Ovary (tissue), 3 donors: ENCODE measurements around the gene LYPD8.

Experiments
- EP300 ChIP-seq: sonication (generic); formaldehyde crosslinking; IDR thresholded peaks from one replicate; pipeline ENCODE4 v1.6.1; 2017; ENCODE audit warnings: antibody characterized with exemption
- TF ChIP-seq, protein P1 (sequence below), 3 donors: fragments of 450-650 bp in 2 of 3; fragments of 200-600 bp in 1 of 3; IDR thresholded peaks; one replicate each; pipeline versions ENCODE4 v1.5.1 to v1.8.0; 2016 to 2022; ENCODE audit warnings: antibody characterized with exemption in 3 of 3, mild to moderate bottlenecking in 1 of 3
- donor health status: DM: no; HTN: no; CAD: no.

DNA sequence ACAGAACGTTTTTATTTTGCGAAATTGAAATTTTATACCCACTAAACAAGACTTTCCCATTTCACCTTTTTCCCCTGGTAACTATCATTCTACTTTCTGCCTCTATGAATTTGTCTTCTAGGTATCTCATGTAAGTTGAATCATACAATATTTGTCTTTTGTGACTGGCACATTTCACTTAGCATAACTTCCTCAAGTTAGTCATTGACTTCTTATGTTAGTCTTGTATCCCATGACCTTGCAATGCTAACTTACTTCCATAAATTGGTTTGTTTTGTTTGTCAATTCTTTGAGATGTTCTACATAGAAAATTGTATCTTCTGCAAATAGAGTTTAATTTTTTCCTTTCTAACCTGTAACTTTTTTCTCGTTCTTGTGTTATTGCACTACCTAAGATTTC, 43.2 kb upstream of the LYPD8 start:
- TF ChIP-seq, protein P1, sequence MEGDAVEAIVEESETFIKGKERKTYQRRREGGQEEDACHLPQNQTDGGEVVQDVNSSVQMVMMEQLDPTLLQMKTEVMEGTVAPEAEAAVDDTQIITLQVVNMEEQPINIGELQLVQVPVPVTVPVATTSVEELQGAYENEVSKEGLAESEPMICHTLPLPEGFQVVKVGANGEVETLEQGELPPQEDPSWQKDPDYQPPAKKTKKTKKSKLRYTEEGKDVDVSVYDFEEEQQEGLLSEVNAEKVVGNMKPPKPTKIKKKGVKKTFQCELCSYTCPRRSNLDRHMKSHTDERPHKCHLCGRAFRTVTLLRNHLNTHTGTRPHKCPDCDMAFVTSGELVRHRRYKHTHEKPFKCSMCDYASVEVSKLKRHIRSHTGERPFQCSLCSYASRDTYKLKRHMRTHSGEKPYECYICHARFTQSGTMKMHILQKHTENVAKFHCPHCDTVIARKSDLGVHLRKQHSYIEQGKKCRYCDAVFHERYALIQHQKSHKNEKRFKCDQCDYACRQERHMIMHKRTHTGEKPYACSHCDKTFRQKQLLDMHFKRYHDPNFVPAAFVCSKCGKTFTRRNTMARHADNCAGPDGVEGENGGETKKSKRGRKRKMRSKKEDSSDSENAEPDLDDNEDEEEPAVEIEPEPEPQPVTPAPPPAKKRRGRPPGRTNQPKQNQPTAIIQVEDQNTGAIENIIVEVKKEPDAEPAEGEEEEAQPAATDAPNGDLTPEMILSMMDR (IDR thresholded peaks at IDR 0.05): no peak
- TF ChIP-seq EP300: no peak
